Measurements from ENCODE around the gene PNPLA3. TPM values are rescaled to one million over a fixed set of nuclear protein-coding genes. Genes with fewer than 3 reads are reported as not detected.

PNPLA3 gene
- total and polyA plus RNA-seq, 9 of the 15 experiments (the other 6 are each of a cell fraction or from before 2014, with no cell fraction given), result 0.20 to 0.48 (median 0.38) TPM; not detected in 6

GRCh38 chr22:43923631-43924464 lies at the start of gene PNPLA3 (continued):
- TF ChIP-seq SMARCC2 (IDR thresholded peaks at IDR 0.05; ENCODE audit: low read depth), result no peak
- 0 out of 2 replicates have a peak, but pooled peaks have one; percentile 36 for TF ChIP-seq HNRNPL (IDR thresholded peaks at IDR 0.05; ENCODE audit: low read depth, low read length)
- 0 out of 2 replicates have a peak, but pooled peaks have one; percentile 24 for TF ChIP-seq ZBTB1 (CRISPR knock-in tag; IDR thresholded peaks at IDR 0.05; ENCODE audit: borderline replicate concordance, low read depth)
- TF ChIP-seq, protein P1, sequence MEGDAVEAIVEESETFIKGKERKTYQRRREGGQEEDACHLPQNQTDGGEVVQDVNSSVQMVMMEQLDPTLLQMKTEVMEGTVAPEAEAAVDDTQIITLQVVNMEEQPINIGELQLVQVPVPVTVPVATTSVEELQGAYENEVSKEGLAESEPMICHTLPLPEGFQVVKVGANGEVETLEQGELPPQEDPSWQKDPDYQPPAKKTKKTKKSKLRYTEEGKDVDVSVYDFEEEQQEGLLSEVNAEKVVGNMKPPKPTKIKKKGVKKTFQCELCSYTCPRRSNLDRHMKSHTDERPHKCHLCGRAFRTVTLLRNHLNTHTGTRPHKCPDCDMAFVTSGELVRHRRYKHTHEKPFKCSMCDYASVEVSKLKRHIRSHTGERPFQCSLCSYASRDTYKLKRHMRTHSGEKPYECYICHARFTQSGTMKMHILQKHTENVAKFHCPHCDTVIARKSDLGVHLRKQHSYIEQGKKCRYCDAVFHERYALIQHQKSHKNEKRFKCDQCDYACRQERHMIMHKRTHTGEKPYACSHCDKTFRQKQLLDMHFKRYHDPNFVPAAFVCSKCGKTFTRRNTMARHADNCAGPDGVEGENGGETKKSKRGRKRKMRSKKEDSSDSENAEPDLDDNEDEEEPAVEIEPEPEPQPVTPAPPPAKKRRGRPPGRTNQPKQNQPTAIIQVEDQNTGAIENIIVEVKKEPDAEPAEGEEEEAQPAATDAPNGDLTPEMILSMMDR (IDR thresholded peaks at IDR 0.05 in 2 of 3, conservative IDR thresholded peaks at IDR 0.05 in 1 of 3; ENCODE audit: insufficient read depth in 2 of 3, low read depth in 1 of 3, low read length in 3 of 3), result no peak
- TF ChIP-seq E2F6 (IDR thresholded peaks at IDR 0.05; ENCODE audit: borderline replicate concordance in 1 of 2, extremely low read depth in 1 of 2, insufficient read depth in 1 of 2, insufficient read length in 1 of 2, low read depth in 1 of 2, low read length in 1 of 2, poor library complexity in 1 of 2, severe bottlenecking in 1 of 2), result peak; percentile 69 to 80
- TF ChIP-seq ZNF263 (CRISPR knock-in tag; IDR thresholded peaks at IDR 0.05; ENCODE audit: borderline replicate concordance), result no peak
- peak; percentile 82 for TF ChIP-seq MGA (IDR thresholded peaks at IDR 0.05)
- TF ChIP-seq SMARCA5 (IDR thresholded peaks at IDR 0.05), result no peak
- TF ChIP-seq SETDB1 (IDR thresholded peaks at IDR 0.05; ENCODE audit: low read length), result no peak
- peak; percentile 69 to 70 for TF ChIP-seq NRF1 (conservative IDR thresholded peaks at IDR 0.05 in 1 of 2, IDR thresholded peaks at IDR 0.05 in 1 of 2)
- TF ChIP-seq RB1 (IDR thresholded peaks at IDR 0.05; ENCODE audit: low read depth), result peak; percentile 42; the same call in 1 of the 2 replicates
- TF ChIP-seq ZKSCAN8 (CRISPR knock-in tag; IDR thresholded peaks at IDR 0.05), result no peak

All from K562 (cell line).